H1 (cell line): ENCODE data around the gene ADCY2. TPM values are rescaled to one million over a fixed set of nuclear protein-coding genes. Genes with fewer than 3 reads are reported as not detected.

Experiments used
- CTCF ChIA-PET: fragments of 300-600 bp; sonication (Branson Sonifier 250); formaldehyde crosslinking; loops from one replicate; lab custom pipeline; 2021; ENCODE audit not compliant: partially characterized antibody; lab: Charles Lee
- POLR2A ChIA-PET: fragments of 300-600 bp; sonication (Branson Sonifier 250); formaldehyde crosslinking; loops from one replicate; lab custom pipeline; 2021; ENCODE audit warnings: inconsistent platforms; ENCODE audit not compliant: partially characterized antibody; lab: Charles Lee
- DNase-seq, 2 experiments: peaks; one replicate each; pipeline versions ENCODE4 v3.0.0 to v3.0.0-alpha.2; 2010 to 2022; ENCODE audit warnings: low spot score in 2 of 2, low read depth in 1 of 2, mixed read lengths in 1 of 2
- FAIRE-seq: peaks from 2 replicates; lab custom pipeline; 2011; peaks lifted over from hg19 to GRCh38; lab: Jason Lieb, UNC
- H2AFZ ChIP-seq: 2 replicates; pipeline ENCODE4 v1.8.1; 2012; ENCODE audit warnings: low read length, inconsistent platforms
- H2AK5ac ChIP-seq: 2 replicates; pipeline ENCODE4 v1.6.1; 2013; ENCODE audit warnings: low read depth, low read length
- H2BK120ac ChIP-seq: replicated peaks from 2 replicates; pipeline ENCODE3; 2013; ENCODE audit warnings: low read depth, low read length, inconsistent platforms
- H2BK12ac ChIP-seq: 2 replicates; pipeline ENCODE4 v1.6.1; 2013; ENCODE audit warnings: low read depth, low read length
- H2BK15ac ChIP-seq: 2 replicates; pipeline ENCODE4 v1.6.1; 2013; ENCODE audit warnings: low read length
- H2BK20ac ChIP-seq: 2 replicates; pipeline ENCODE4 v1.6.1; 2013; ENCODE audit warnings: low read length
- H2BK5ac ChIP-seq: 2 replicates; pipeline ENCODE4 v1.6.1; 2013; ENCODE audit warnings: low read depth, low read length
- H3K14ac ChIP-seq: 2 replicates; pipeline ENCODE4 v1.6.1; 2013; ENCODE audit warnings: inconsistent platforms; ENCODE audit not compliant: insufficient read length
- H3K18ac ChIP-seq: 2 replicates; pipeline ENCODE4 v1.6.1; 2013; ENCODE audit warnings: low read length; ENCODE audit errors: extremely low read depth
- H3K23ac ChIP-seq: 2 replicates; pipeline ENCODE4 v1.6.1; 2013; ENCODE audit warnings: inconsistent platforms; ENCODE audit not compliant: insufficient read length
- H3K23me2 ChIP-seq: 2 replicates; pipeline ENCODE4 v1.6.1; 2013; ENCODE audit warnings: low read depth, low read length
- H3K27ac ChIP-seq: 2 replicates; pipeline ENCODE4 v1.6.1; 2011; ENCODE audit warnings: low read depth, low read length, inconsistent platforms
- H3K27me3 ChIP-seq, 4 experiments: replicated peaks in 1 of 4; 1 replicate in 1 of 4; 2 replicates in 3 of 4; pipeline versions ENCODE4 v1.6.1 to v1.8.1; 2011 to 2013; ENCODE audit warnings: low read length in 3 of 4, mild to moderate bottlenecking in 3 of 4, inconsistent platforms in 2 of 4, mixed read lengths in 2 of 4, moderate library complexity in 1 of 4; ENCODE audit not compliant: control insufficient read depth in 3 of 4, insufficient read depth in 3 of 4; ENCODE audit errors: extremely low read depth in 1 of 4
- H3K36me3 ChIP-seq, 4 experiments: 2 replicates each; pipeline versions ENCODE4 v1.6.1 to v1.8.1; 2011 to 2013; ENCODE audit warnings: mild to moderate bottlenecking in 4 of 4, low read length in 3 of 4, moderate library complexity in 2 of 4, control low read depth in 1 of 4, inconsistent platforms in 1 of 4; ENCODE audit not compliant: insufficient read depth in 4 of 4, control insufficient read depth in 2 of 4
- H3K4ac ChIP-seq: replicated peaks from 2 replicates; pipeline ENCODE3; 2013; ENCODE audit warnings: low read length, low read depth, mixed read lengths, inconsistent platforms; ENCODE audit not compliant: insufficient read length
- H3K4me1 ChIP-seq, 4 experiments: replicated peaks in 1 of 4; 1 replicate in 1 of 4; 2 replicates in 3 of 4; pipeline versions ENCODE4 v1.6.1 to v1.8.1; 2011 to 2013; ENCODE audit warnings: low read length in 3 of 4, inconsistent platforms in 2 of 4, mixed read lengths in 1 of 4; ENCODE audit not compliant: insufficient read depth in 4 of 4, control insufficient read depth in 3 of 4
- H3K4me2 ChIP-seq, 2 experiments: 2 replicates each; pipeline versions ENCODE4 v1.6.1 to v1.8.1; 2011 to 2013; ENCODE audit warnings: low read depth in 2 of 2, low read length in 2 of 2, control low read depth in 1 of 2, inconsistent platforms in 1 of 2, mild to moderate bottlenecking in 1 of 2; ENCODE audit not compliant: insufficient read depth in 1 of 2
- H3K4me3 ChIP-seq, 4 experiments: fragments of 200-600, 300-600 bp in 1 of 4; sonication (generic), shearing (Covaris generic), sonication (Bioruptor Twin) in 1 of 4; 2 replicates each; pipeline versions ENCODE4 v1.5.1 to v1.8.1; 2011 to 2016; ENCODE audit warnings: low read length in 4 of 4, low read depth in 3 of 4, control low read depth in 2 of 4, inconsistent platforms in 2 of 4, mild to moderate bottlenecking in 2 of 4, mixed read lengths in 1 of 4, moderate library complexity in 1 of 4; ENCODE audit not compliant: insufficient read depth in 2 of 4; ENCODE audit errors: extremely low read depth in 1 of 4
- H3K56ac ChIP-seq: replicated peaks from 2 replicates; pipeline ENCODE3; 2013; ENCODE audit warnings: low read depth, mild to moderate bottlenecking, mixed read lengths, low read length, inconsistent platforms; ENCODE audit not compliant: insufficient read length
- H3K79me1 ChIP-seq: 2 replicates; pipeline ENCODE4 v1.6.1; 2013; ENCODE audit warnings: low read depth, low read length, control low read depth
- H3K79me2 ChIP-seq, 2 experiments: 2 replicates each; pipeline versions ENCODE4 v1.6.1 to v1.8.1; 2012 to 2013; ENCODE audit warnings: low read length in 2 of 2, mild to moderate bottlenecking in 2 of 2, inconsistent platforms in 1 of 2; ENCODE audit not compliant: insufficient read depth in 2 of 2, control insufficient read depth in 1 of 2
- H3K9ac ChIP-seq, 4 experiments: replicated peaks in 1 of 4; 1 replicate in 1 of 4; 2 replicates in 3 of 4; pipeline versions ENCODE4 v1.6.1 to v1.8.1; 2011 to 2013; ENCODE audit warnings: low read depth in 3 of 4, low read length in 3 of 4, control low read depth in 2 of 4, mild to moderate bottlenecking in 2 of 4, moderate library complexity in 2 of 4, inconsistent platforms in 1 of 4; ENCODE audit errors: extremely low read depth in 1 of 4
- H3K9me3 ChIP-seq, 2 experiments: 2 replicates each; pipeline versions ENCODE4 v1.6.1 to v1.8.1; 2012 to 2013; ENCODE audit warnings: mild to moderate bottlenecking in 2 of 2, moderate library complexity in 2 of 2, control low read depth in 1 of 2, inconsistent platforms in 1 of 2, low read depth in 1 of 2, low read length in 1 of 2, mixed read lengths in 1 of 2; ENCODE audit not compliant: insufficient read depth in 2 of 2
- H4K20me1 ChIP-seq, 2 experiments: replicated peaks in 1 of 2; 2 replicates each; pipeline versions ENCODE3 to v1.8.1; 2011 to 2013; ENCODE audit warnings: inconsistent platforms in 2 of 2, low read length in 2 of 2, mild to moderate bottlenecking in 1 of 2; ENCODE audit not compliant: insufficient read depth in 2 of 2, control insufficient read depth in 1 of 2
- H4K5ac ChIP-seq: 2 replicates; pipeline ENCODE4 v1.6.1; 2013; ENCODE audit warnings: low read length, low read depth, mixed read lengths, inconsistent platforms; ENCODE audit not compliant: insufficient read length
- H4K8ac ChIP-seq: 2 replicates; pipeline ENCODE4 v1.8.0; 2013; ENCODE audit warnings: mild to moderate bottlenecking, moderate library complexity, low read length, inconsistent platforms; ENCODE audit not compliant: insufficient read depth; ENCODE audit errors: extremely low read depth
- H4K91ac ChIP-seq: replicated peaks from 2 replicates; pipeline ENCODE3; 2013; ENCODE audit warnings: low read length, mixed read lengths, inconsistent platforms; ENCODE audit not compliant: insufficient read length
- ATF3 ChIP-seq: IDR thresholded peaks from 2 replicates; pipeline ENCODE4 v1.6.1; 2011; ENCODE audit warnings: low read depth, mild to moderate bottlenecking, low read length; ENCODE audit not compliant: insufficient read depth
- WGBS, 2 experiments: shearing (Covaris generic) in 1 of 2; methylation state at CpG; one replicate each; pipeline versions ENCODE4 v1.1.6 to v1.1.7; 2013 to 2015; ENCODE audit warnings: low lambda C conversion rate in 2 of 2, mixed read lengths in 2 of 2, inconsistent platforms in 1 of 2, low coverage in 1 of 2, missing lambda C conversion rate in 1 of 2; ENCODE audit not compliant: insufficient replicate concordance in 2 of 2, insufficient coverage in 1 of 2, insufficient read length in 1 of 2; ENCODE audit errors: extremely low coverage in 1 of 2, missing lambda C conversion rate in 1 of 2; 5-methylcytosine and 5-hydroxymethylcytosine counted together
- polyA plus RNA-seq, 7 experiments: library from polyadenylated mRNA; depleted of rRNA in 3 of 7; stranded (reverse) in 5 of 7; unstranded in 2 of 7; fragments of >200 nt in 5 of 7; fragments of 200-250 nt in 2 of 7; gene quantifications; 1 replicate in 5 of 7; 2 replicates in 1 of 7; 4 replicates in 1 of 7; pipeline versions ENCODE4 v1.2.1 to v1.2.3, GENCODE V29; 2011 to 2013; ENCODE audit warnings: missing spikeins in 2 of 7, mixed read lengths in 2 of 7
- total RNA-seq: library from RNA; stranded (reverse); fragmentation: NEBNext Ultra II Directional; extraction: Animal tissue kit (Norgen Biotek cat#: 25700); gene quantifications from 2 replicates; pipeline ENCODE4 v1.2.1, GENCODE V29; 2021

ADCY2 gene
- total and polyA plus RNA-seq, 2 of the 8 experiments (the other 6 are each of a cell fraction or from before 2014, with no cell fraction given) = 35.8 to 122 TPM

- no peak overlapping the region for H3K4me2 ChIP-seq
- no peaks in the 10 kb centered on the region for H3K79me1 ChIP-seq
- H3K9me3 ChIP-seq = no peaks in the 10 kb centered on the region
- H3K23ac ChIP-seq = no peak overlapping the region
- no peak overlapping the region for H2BK120ac ChIP-seq
- H3K9ac ChIP-seq = no peak overlapping the region
- 85% methylated on average over 9 of the region's 9 CpGs; no CpG with 5 or more reads in 1 of the 2 experiments for WGBS, 2 experiments
- POLR2A ChIA-PET = no interaction called here
- no peak overlapping the region for H2BK12ac ChIP-seq
- no peak overlapping the region for H3K18ac ChIP-seq
- no peaks in the 10 kb centered on the region for H3K36me3 ChIP-seq
- no peak overlapping the region for H3K4ac ChIP-seq
- H2AFZ ChIP-seq = no peak overlapping the region
- H3K4me1 ChIP-seq = no peaks in the 10 kb centered on the region
- TF ChIP-seq ATF3 = no peak
- TF ChIP-seq, all 59 proteins: peak for 0
- no peak for DNase-seq
- FAIRE-seq = no peak
- Histone ChIP-seq H4K5ac (no peak overlapping the region), H2BK15ac (no peak overlapping the region), H3K56ac (no peak overlapping the region), H2BK20ac (no peak overlapping the region), H3K27ac (no peak overlapping the region), H3K4me3 (no peak overlapping the region), H2AK5ac (no peak overlapping the region), H3K79me2 (no peaks in the 10 kb centered on the region), H3K27me3 (no peaks in the 10 kb centered on the region), H3K14ac (no peak overlapping the region), H4K8ac (no peak overlapping the region), H2BK5ac (no peak overlapping the region), H4K91ac (no peak overlapping the region), H3K23me2 (no peaks in the 10 kb centered on the region), H4K20me1 (no peaks in the 10 kb centered on the region)
- CTCF ChIA-PET = no interaction called here
Observed at GRCh38 chr5:7763621-7764072, 367.7 kb downstream of the ADCY2 start.
